AG10803 (cell line): ENCODE results near the gene MS4A13.
"Not testable (repeated sequence)": the region's sequence is repeated elsewhere in the genome, so short reads cannot be mapped to it uniquely, and the experiment has no call there.

Experiments
- DNase-seq: peaks from one replicate; pipeline ENCODE4 v3.0.0; 2010; ENCODE audit warnings: low read depth
- H3K4me3 ChIP-seq: 2 replicates; pipeline ENCODE4 v1.5.1; 2011; ENCODE audit warnings: mild to moderate bottlenecking, low read length, control low read depth
- CTCF ChIP-seq: conservative IDR thresholded peaks from 2 replicates; pipeline ENCODE4 v1.5.1; 2011; ENCODE audit warnings: mild to moderate bottlenecking, low read length, control low read depth, inconsistent platforms

MS4A13 gene

GRCh38 chr11:60511393-60511792 lies 3.8 kb upstream of the MS4A13 start:
- H3K4me3 ChIP-seq = no peak overlapping the region
- no peak for TF ChIP-seq CTCF
- no peak for DNase-seq

GRCh38 chr11:60512651-60513225 lies 2.5 kb upstream of the MS4A13 start:
- DNase-seq = no peak
- no peak for TF ChIP-seq CTCF
- H3K4me3 ChIP-seq = no peak overlapping the region

- no peak for TF ChIP-seq CTCF
- H3K4me3 ChIP-seq = no peak overlapping the region
- no peak for DNase-seq
Measured at GRCh38 chr11:60513496-60514460, 1.4 kb upstream of the MS4A13 start.

DNA sequence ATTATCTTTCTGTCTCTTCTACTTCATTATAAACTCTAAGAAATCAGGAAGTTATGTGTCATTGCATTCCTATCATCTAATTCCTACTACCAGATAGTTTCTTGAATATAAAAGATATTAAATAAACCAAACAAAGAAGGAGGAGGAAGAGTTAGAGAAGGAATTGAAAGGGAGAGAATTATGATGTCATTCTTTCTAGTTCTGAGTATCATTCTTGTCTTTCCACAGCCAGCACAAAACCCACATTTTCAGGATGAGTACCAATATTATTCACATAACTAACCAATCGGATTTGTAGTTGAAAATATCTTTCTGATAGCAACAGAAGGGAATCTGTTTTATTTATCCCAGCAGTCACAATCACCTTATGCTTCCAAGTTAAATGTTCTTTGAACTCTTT lies 13.3 kb downstream of the MS4A13 start:
- DNase-seq = no peak
- no peak for TF ChIP-seq CTCF
- H3K4me3 ChIP-seq = no peak overlapping the region

DNA sequence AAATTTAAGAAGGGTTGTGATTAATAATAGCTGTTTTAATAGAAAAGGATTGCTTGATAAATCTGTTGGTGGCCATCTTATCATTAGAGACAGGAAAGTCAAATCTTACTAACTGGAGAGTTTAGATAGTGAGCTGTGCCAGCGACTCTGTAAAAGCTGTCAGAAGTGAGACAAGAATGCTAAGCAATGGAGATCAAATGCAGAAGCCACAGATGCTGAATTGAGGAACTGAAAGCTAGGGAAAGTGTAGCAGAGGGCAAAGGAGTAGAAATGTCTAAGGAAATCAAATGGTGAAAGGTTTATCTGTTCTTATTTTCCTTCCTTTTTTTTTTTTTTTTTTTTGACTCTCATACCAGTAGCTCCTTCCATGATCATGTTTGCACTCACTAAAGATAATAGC lies 13.7 kb downstream of the MS4A13 start:
- no peak for TF ChIP-seq CTCF
- no peak for DNase-seq
- no peak overlapping the region for H3K4me3 ChIP-seq

- no peak overlapping the region for H3K4me3 ChIP-seq
- no peak for TF ChIP-seq CTCF
- no peak for DNase-seq
Measured at GRCh38 chr11:60530454-60531100, 15.4 kb downstream of the MS4A13 start.

- not testable (repeated sequence) for H3K4me3 ChIP-seq, DNase-seq
Measured at GRCh38 chr11:60532383-60532782, 17.2 kb downstream of the MS4A13 start.

GRCh38 chr11:60538627-60539026 lies 23.4 kb downstream of the MS4A13 start:
- not testable (repeated sequence) for H3K4me3 ChIP-seq, DNase-seq
